ENCODE results near the gene EHD3. TPM values are rescaled to one million over a fixed set of nuclear protein-coding genes. Genes with fewer than 3 reads are reported as not detected.

EHD3 gene
- total and polyA plus RNA-seq, 2 of the 4 experiments (the other 2 are of a cell fraction), result 29.1 to 39.8 TPM

- H3K4ac ChIP-seq (ENCODE audit: low read depth, low read length), result no peak overlapping the region
- no peak overlapping the region for H3K9ac ChIP-seq (ENCODE audit: low read depth, low read length)
- H2AK5ac ChIP-seq (ENCODE audit: low read depth, low read length), result no peak overlapping the region
- no peak overlapping the region for H2BK120ac ChIP-seq (ENCODE audit: low read depth, low read length)
- no peak for TF ChIP-seq MAFK (IDR thresholded peaks at IDR 0.05; ENCODE audit: low read depth, low read length)
- TF ChIP-seq USF2 (IDR thresholded peaks at IDR 0.05; ENCODE audit: low read depth, low read length), result no peak
- TF ChIP-seq BHLHE40 (IDR thresholded peaks at IDR 0.05; ENCODE audit: low read depth, low read length), result no peak
- TF ChIP-seq RCOR1 (IDR thresholded peaks at IDR 0.05; ENCODE audit: insufficient replicate concordance, low read length), result no peak
- TF ChIP-seq MXI1 (IDR thresholded peaks at IDR 0.05; ENCODE audit: borderline replicate concordance, low read depth, low read length), result no peak
- TF ChIP-seq FOS (IDR thresholded peaks at IDR 0.05; ENCODE audit: low read depth, low read length), result no peak
- no peak for TF ChIP-seq RAD21 (IDR thresholded peaks at IDR 0.05; ENCODE audit: low read length)
- TF ChIP-seq POLR2A (IDR thresholded peaks at IDR 0.05; ENCODE audit: low read depth, low read length), result no peak
- no peak for ATAC-seq (ENCODE audit: low read depth)
- H3K14ac ChIP-seq (replicated peaks; ENCODE audit: low read depth, low read length), result no peak overlapping the region
- no TSS peak for BruUV-seq (replicated peaks)
- H3K9me3 ChIP-seq (ENCODE audit: control insufficient read depth, insufficient read depth, low read length), result no peaks in the 10 kb centered on the region
- no peaks in the 10 kb centered on the region for H4K20me1 ChIP-seq (ENCODE audit: insufficient read depth, low read length)
- H3K18ac ChIP-seq (ENCODE audit: low read depth, low read length), result no peak overlapping the region
- H4K91ac ChIP-seq (ENCODE audit: insufficient read depth, low read depth, low read length), result no peak overlapping the region
- H3K23ac ChIP-seq (ENCODE audit: low read depth, low read length), result no peak overlapping the region
- CTCF ChIA-PET, result no interaction called here
- intact Hi-C loops (cut with micrococcal nuclease), result no loop called here
- no peak overlapping the region for H3K4me3 ChIP-seq (ENCODE audit: insufficient read depth, low read depth, low read length)
- no peaks in the 10 kb centered on the region for H3K79me1 ChIP-seq (ENCODE audit: low read depth in 1 of 2, low read length in 2 of 2)
- H3K4me2 ChIP-seq (ENCODE audit: low read depth, low read length), result no peak overlapping the region
- no peak overlapping the region for H2BK5ac ChIP-seq (ENCODE audit: low read depth, low read length, poor library complexity, severe bottlenecking)
- DNase-seq, result no peak
- POLR2A ChIA-PET (ENCODE audit: unreplicated experiment), result no interaction called here
- no peak overlapping the region for H3K27ac ChIP-seq (ENCODE audit: insufficient read depth, low read length)
- H4K8ac ChIP-seq (ENCODE audit: low read depth in 2 of 2, low read length in 2 of 2), result no peak overlapping the region
- H3K4me1 ChIP-seq (ENCODE audit: control insufficient read depth, insufficient read depth, low read length), result no peaks in the 10 kb centered on the region
- H4K5ac ChIP-seq (ENCODE audit: low read depth, low read length), result no peak overlapping the region
- dilution Hi-C loops (cut with HindIII; ENCODE audit: low sequenced_read_pairs, unreplicated experiment), result no loop called here
- no peaks in the 10 kb centered on the region for H3K36me3 ChIP-seq (ENCODE audit: control insufficient read depth, insufficient read depth, low read length)
- no peak overlapping the region for H2BK15ac ChIP-seq (ENCODE audit: low read depth, low read length)
- peaks cover 37% of the 10 kb centered on the region for H3K27me3 ChIP-seq (ENCODE audit: control insufficient read depth, insufficient read depth, low read length)
- no peak overlapping the region for H2AK9ac ChIP-seq (replicated peaks; ENCODE audit: low read depth, low read length, poor library complexity)
- in situ Hi-C loops (cut with MboI; ENCODE audit: low sequenced_read_pairs), result no loop called here
- H2AFZ ChIP-seq (replicated peaks; ENCODE audit: low read length, poor library complexity), result no peak overlapping the region
- no peak overlapping the region for H2BK20ac ChIP-seq (ENCODE audit: low read depth, low read length)
- H3K56ac ChIP-seq (ENCODE audit: extremely low read depth, insufficient read depth, low read length), result no peak overlapping the region
- H3K9me1 ChIP-seq (ENCODE audit: insufficient read depth, low read length), result no peaks in the 10 kb centered on the region
- no CpG with 5 or more reads among the region's 4 CpGs for WGBS, 2 experiments (ENCODE audit: extremely low coverage in 2 of 2, insufficient read length in 1 of 2)
Measured at GRCh38 chr2:31222071-31222470, 11.9 kb upstream of the EHD3 start.
